GM12864 (cell line): Measurements from ENCODE around the gene YOD1.

Experiments used
- DNase-seq: peaks from one replicate; pipeline ENCODE4 v3.0.0-alpha.2; 2011; ENCODE audit warnings: low read depth
- H3K4me3 ChIP-seq: 2 replicates; pipeline ENCODE4 v1.5.1; 2011; ENCODE audit warnings: mild to moderate bottlenecking, low read depth, low read length, control low read depth
- TF ChIP-seq, protein P1 (sequence below): IDR thresholded peaks from 2 replicates; pipeline ENCODE4 v1.5.1; 2011; ENCODE audit warnings: low read depth, mild to moderate bottlenecking, moderate library complexity, low read length, control low read depth, inconsistent platforms; ENCODE audit errors: missing control alignments

Gene YOD1

DNA sequence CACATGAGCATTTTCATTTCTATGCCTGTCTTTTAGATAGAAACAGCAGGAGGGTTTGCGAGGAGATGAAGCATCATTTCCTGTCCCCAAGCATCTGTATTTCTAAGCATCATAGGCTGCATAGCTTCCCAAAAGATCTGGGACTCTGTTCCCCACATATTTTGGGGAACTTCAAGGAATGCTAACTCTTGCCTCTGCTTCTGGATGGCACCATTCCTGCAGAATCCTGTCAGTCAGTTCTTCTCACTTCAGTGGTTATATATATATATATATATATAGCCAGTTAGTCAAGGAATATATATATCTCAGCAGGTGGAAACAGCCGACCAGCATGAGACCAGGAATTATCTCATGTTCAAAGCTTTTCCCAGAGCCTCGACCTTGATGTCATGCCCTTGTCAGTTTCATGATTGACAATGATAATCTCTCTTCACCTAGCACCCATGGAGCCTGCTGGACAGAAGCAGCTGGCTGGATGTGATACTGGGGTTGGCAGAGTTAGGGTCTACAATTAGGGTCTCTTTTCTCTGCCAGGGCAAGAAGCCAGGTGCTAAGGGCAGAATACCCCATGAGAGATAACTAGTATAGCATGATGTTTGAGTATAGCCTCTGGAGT lies 4.5 kb upstream of the YOD1 start:
- TF ChIP-seq, protein P1, sequence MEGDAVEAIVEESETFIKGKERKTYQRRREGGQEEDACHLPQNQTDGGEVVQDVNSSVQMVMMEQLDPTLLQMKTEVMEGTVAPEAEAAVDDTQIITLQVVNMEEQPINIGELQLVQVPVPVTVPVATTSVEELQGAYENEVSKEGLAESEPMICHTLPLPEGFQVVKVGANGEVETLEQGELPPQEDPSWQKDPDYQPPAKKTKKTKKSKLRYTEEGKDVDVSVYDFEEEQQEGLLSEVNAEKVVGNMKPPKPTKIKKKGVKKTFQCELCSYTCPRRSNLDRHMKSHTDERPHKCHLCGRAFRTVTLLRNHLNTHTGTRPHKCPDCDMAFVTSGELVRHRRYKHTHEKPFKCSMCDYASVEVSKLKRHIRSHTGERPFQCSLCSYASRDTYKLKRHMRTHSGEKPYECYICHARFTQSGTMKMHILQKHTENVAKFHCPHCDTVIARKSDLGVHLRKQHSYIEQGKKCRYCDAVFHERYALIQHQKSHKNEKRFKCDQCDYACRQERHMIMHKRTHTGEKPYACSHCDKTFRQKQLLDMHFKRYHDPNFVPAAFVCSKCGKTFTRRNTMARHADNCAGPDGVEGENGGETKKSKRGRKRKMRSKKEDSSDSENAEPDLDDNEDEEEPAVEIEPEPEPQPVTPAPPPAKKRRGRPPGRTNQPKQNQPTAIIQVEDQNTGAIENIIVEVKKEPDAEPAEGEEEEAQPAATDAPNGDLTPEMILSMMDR, result no peak
- DNase-seq, result no peak
- no peak overlapping the region for H3K4me3 ChIP-seq

DNA sequence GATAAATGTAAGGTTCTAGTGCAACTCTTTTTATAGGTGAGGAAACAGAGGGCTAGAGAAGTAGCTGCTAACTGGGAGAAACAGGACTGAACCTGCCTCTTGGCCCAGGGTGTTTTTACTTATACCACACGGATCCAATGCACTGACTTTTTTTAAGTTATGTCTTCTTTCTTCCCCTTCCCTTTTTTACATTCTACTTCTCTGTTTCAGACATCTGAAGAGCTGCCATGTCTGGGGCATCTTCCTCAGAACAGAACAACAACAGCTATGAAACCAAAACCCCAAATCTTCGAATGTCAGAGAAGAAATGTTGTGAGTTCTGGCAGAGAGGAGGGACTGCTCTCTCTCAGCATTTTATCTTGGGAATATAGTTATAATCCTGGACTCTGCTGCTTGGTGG lies 3.5 kb upstream of the YOD1 start:
- DNase-seq, result no peak
- H3K4me3 ChIP-seq, result no peak overlapping the region
- TF ChIP-seq, protein P1, result no peak

DNA sequence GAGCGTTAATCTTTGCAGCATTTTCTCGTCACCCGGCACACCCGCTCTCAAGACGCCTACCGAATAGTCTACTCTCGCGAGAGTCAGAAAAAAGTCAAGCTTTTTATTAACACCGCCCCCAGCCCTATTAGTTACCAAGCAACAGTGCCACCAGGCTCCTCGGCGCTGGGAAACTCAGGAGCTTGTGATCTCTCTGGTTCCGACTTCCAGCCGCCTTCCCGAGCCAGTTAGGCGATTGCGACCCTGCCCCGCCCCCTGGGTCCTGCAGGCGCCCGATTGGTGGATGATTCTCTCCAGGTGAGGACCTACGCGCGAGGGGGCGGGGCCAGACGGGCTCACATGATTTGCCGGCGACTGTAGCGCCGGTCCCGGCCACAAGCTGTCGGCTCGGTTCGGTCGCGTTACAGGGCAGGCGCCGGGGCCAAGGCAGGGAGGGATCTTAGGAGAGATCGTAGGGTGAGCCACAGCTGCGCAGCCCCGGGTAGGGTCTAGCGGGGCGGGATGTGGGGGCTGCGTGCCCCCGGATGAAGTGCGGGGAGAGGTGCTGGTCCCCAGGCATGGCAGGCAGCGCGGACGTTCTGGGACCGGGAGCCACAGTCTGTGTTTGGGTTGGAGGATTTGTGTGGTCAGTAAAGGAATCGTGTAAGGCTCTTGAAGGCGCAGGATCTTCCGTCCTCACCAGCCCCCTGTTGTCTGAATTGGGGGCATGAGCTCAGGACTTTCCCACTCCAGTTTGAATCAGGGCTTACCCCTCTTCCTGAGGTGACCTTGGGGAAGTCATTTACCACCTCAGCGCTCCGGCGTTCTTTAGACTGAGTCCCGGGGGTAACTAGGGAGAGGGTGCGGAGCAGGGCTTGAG lies 2.1 kb upstream of the YOD1 start, which contains the start of gene PFKFB2:
PFKFB2 (plus strand) TSS at position 365 of the 859 bp plus-strand sequence. CDS start 1,443 bp downstream, outside the sequence.
- TF ChIP-seq, protein P1, result peak; percentile 18
- H3K4me3 ChIP-seq, result peak within 1 kb of the TSS; percentile 69
- DNase-seq, result peak; percentile 77

DNA sequence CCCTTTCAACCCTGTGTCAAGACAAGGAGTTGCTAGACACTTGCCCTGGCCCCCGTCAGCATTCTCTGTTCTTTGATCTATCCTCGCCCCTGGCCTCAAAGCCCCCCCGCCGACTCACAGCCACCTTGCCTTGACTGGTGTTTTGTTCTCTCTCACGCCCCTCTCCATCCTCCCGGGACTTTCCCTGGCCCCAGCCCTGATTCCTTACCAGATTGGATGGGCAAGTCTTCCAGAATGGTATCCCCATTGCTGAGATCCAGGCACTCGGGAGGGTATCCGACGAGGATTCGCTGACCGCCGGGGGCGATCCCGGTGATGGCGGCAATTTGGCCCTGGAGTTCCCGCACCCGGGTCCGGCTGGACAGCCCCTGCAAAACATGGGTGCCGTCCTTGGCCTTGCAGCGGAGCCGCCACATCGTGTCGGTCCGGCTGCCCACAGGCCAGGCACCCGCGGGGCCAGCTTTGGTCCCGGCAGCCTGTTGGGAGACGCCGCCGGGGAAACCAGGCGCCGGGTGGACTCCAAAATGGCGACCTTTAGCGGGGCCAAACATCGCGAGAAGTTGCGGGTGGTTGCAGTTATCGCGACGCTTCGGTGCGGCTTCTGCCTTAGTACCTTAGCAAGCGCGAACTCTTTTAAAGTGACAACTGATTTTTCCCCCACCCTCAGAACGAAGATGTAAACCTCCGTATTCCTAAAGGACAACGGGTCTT lies 373 bp downstream of the YOD1 start:
- peak; percentile 83 for DNase-seq
- TF ChIP-seq, protein P1, result no peak
- H3K4me3 ChIP-seq, result peak overlapping the region; percentile 93

DNA sequence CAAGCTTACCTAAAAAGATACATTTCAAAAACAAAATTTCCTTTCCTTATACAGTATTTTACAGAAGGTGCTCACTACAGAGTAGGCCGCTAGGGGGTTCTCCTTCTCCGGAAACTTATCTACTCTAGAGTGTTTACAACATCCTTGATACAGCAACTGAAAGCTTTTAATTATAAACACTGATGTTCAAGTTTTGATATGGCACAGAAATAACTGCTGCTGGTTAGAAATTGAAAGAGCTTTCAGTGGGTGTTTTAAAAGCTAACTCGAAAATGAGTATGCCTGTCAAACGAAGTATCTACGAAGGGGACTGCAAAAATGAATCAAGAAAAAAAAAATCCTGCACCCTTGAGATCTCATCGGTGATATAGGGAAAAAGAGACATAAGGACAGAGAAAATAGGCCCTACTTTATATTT lies 1.0 kb downstream of the YOD1 start:
- DNase-seq, result peak; percentile 40
- H3K4me3 ChIP-seq, result peak overlapping the region; percentile 93
- TF ChIP-seq, protein P1, result peak; percentile 73

DNA sequence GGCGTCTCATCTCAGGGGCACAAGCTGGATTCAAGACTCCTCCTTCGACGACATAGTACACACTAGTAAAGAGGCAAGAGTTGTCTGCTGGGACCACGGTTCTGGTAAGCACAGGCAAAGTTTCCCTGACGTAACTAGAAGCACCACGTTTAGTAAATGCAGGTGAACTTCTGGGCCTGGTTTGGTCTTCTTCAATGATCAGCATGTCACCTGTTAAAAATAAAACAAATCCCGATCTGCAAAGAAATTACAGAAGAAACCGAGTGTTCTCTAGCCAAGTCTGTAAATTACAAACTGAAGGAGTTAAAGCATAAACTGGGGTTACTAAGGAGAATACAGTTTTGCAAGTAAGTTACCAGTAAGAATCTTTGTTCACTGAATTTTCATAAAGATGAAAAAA lies 1.5 kb downstream of the YOD1 start:
- TF ChIP-seq, protein P1, result no peak
- no peak for DNase-seq
- H3K4me3 ChIP-seq, result peak overlapping the region; percentile 93; the same call in 1 of the 2 replicates
